ELF-1 (cell line): ENCODE data around the gene CAV1.

Experiments used
- DNase-seq: peaks from one replicate; pipeline ENCODE4 v3.0.0-alpha.2; 2016; ENCODE audit warnings: low read depth, low spot score

CAV1 gene

DNA sequence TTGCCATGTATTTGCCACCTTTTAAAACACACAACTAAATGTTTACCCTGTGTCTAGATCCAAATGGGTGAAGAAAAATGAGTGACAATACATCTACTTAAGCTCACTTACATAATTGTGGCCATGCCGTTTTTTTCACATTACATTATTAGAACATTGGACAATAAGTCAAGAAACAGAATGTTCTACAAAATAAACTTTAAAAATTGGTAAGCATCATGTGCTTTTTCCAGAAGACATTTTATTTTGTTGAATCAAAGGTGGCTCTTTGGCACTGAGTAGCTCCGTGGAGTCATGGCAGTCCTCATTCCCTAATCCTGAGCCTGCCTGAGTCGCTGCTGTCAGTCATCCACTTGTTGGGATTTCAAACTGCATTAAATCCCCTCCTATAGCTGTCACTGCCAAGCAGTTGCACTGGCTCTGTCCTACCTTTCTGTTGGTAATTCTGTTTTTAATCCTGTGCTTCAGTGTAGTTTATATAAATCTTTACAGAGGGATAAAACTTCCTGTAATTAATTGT lies 32.3 kb downstream of the CAV1 start:
- DNase-seq = no peak

DNA sequence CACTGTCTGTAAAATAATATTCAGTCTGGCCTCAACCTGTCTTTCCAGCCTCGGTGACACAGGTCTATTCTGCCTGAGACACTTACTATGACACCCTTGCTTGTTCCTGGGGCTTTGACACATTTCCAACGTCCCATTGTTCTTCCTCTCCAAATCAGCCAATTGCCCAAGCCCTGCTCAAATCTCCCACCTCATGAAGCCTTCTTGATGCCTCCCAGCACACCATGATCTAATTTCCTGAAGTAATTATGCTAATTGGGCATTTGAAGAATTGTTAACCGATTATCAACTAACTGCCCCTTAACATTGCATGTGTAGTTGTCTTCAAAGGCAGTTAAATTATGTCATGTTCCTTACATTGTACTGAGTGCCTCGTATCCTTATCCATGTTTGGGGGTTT lies 33.1 kb downstream of the CAV1 start:
- DNase-seq = no peak

DNA sequence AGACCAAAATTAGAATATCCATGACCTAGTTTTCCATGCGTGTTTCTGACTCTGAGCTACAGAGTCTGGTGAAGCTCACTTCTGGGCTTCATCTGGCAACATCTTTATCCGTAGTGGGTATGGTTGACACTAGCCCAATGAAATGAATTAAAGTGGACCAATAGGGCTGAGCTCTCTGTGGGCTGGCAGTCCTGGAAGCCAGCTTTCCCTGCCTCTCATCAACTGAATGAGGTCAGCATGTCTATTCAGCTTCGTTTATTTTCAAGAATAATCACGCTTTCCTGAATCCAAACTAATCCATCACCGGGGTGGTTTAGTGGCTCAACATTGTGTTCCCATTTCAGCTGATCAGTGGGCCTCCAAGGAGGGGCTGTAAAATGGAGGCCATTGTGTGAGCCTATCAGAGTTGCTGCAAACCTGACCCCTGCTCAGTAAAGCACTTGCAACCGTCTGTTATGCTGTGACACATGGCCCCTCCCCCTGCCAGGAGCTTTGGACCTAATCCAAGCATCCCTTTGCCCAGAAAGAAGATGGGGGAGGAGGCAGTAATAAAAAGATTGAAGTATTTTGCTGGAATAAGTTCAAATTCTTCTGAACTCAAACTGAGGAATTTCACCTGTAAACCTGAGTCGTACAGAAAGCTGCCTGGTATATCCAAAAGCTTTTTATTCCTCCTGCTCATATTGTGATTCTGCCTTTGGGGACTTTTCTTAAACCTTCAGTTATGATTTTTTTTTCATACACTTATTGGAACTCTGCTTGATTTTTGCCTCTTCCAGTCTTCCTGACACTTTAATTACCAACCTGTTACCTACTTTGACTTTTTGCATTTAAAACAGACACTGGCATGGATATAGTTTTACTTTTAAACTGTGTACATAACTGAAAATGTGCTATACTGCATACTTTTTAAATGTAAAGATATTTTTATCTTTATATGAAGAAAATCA lies 35.5 kb downstream of the CAV1 start:
- no peak for DNase-seq

DNA sequence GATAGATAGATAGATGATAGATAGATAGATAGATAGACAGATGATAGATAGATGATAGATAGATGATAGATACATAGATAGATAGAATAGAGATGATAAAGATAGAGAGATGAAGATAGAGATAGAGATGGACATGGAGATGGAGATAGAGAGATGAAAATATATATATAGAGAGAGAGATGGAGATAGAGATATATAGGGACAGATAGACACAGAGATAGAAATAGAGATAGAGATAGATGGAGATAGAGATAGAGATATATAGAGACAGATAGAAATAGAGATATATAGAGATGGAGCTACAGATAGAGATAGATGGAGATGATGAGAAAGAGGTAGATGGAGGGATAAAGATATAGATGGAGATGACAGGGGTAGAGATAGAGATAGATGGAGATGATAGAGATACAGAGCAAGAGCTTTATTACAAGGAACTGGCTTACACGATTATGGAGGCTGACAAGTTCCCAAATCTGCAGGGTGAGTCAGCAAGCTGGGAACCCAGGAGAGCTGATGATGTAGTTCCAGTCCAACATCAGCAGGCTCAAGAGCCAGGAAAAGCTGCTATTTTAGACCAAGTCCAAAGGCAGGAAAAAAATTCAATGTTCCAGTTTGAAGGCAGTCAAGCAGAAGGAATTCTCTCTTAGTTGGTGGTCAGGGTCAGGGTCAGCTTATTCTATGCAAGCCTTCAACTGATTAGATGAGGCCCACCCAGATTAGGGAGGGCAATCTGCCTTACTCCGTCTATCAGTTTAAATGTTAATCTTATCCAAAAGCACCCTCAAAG lies 37.1 kb downstream of the CAV1 start:
- no peak for DNase-seq

DNA sequence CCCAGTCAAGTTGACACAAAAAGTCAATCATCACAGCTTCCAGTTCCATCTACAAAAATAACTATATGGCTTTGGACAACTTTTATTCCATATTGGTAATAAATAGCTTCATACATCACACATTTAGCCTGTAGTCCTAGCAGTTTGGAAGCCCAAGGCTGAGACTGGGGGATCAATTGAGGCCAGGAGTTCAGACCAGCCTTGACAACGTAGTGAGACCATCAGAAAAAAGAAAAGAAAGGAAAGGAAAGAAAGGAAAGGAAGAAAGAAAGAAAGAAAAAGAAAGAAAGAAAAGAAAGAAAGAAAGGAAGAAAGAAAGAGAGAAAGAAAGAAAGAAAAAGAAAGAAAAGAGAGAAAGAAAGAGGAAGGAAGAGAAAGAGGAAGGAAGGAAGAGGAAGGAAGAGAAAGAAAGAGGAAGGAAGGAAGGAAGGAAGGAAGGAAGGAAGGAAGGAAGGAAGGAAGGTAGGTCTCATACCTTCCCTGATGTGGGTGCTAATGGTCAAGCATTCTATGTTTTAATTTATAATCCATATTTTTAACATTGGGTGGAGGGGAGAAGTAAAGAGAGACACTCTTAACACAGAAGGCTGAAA lies 37.8 kb downstream of the CAV1 start:
- no peak for DNase-seq

DNA sequence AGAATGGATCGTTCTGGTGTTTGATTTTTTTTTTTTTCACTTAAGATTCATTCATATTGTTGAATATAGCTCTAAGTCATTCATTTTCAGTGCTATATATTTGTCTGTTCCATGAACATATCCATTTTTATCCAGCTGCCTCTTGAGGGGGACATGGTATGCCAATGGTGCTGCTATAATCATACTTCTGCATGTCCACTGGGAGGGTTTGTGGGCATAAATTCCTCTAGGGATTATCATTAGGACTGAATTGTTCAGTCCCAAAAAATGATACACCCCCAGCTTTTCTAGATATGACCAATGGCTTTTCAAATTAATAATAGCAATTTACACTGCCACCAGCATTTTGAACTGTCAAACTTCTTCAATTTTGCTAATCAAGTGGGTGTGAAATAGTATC lies 41.1 kb downstream of the CAV1 start:
- no peak for DNase-seq

DNA sequence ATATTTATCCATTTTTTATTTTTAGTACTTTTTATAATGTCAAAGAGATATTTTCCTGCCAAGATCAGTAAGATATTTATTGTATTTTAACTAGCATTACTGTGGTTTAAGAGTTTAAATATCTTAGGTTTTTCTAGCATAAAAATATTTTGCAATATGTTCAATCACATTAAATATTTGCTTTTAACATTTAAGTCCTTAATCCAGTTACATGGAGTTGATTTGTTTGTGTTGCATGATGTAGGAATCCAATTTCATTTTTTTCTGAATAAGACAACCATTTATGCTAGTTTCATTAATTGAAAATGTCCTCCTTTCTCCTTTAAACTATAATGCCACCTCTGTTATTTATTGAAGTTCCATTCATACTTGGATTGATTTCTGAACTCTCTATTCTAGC lies 41.8 kb downstream of the CAV1 start:
- no peak for DNase-seq

DNA sequence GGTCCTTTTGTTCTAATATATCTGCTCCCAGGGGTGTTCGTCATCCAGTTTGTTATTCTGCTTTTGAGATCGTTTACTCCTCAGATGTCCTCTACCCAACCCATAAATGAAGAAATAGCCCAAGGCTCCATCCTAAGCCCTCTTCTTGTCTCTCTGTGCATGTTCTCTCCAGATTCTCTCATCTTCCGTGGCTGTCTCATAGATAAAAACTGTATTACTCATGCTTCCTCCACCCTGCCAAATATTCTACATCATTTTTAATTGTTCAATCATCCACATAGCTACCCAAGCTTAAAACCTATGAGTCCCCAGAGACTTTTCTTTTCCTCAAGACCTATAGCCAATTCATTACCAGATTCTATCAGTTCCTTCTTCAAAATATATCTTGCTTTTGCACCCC lies 44.9 kb downstream of the CAV1 start:
- no peak for DNase-seq

DNA sequence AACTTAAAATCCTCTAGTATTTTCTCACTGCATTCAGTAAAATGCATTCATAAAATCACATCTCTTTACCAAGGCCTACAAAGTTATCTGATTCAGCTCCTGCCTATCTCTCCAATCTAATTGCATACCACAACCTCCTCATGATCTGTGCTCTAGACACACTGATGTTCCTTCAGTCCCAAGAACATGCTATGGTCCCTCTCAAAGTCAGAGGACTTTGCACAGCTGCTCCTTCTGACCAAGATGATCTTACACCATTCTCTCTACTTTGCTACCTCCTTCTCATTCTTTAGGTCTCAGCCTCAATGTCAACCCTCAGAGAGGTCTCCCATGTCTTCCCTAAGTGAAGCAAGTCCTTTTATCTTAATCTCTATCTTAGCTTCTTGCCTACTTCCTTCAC lies 45.5 kb downstream of the CAV1 start:
- no peak for DNase-seq

DNA sequence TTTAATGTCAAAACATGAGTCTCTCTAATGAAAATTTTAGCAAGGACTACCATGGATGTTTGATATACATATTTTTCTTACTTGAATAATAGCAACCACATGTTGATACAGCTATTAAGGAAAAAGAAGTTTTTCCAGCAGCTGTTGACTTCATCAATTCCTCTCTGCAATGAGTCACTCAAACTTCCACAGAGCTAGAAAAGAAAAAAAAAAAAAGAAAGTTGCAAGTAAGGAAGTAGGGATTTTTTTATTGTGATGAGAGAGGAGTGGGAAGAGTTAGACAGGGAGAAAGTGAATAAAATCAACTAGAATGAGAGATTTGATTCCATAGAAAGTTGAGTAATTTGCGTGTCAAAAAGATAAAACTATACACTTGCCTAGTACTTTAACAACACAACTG lies 46.2 kb downstream of the CAV1 start:
- DNase-seq = no peak

DNA sequence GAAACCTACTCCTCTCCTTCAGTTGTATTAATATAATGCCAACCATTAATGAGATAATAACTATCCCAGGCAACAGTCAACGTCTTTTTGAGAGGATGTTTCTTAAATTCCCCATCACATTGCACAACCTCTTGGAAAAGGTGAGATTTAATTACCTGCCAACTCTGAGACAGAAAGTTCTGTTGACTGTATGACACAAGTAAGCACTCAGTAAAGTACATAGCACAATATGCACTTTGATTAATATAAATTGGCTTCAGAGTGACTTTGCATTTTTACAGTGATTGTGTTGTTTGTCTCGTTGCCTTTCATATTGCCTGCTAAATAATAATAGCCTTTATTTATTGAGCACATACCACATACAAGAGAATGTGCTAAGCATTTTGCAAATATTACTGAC lies 46.7 kb downstream of the CAV1 start:
- no peak for DNase-seq

DNA sequence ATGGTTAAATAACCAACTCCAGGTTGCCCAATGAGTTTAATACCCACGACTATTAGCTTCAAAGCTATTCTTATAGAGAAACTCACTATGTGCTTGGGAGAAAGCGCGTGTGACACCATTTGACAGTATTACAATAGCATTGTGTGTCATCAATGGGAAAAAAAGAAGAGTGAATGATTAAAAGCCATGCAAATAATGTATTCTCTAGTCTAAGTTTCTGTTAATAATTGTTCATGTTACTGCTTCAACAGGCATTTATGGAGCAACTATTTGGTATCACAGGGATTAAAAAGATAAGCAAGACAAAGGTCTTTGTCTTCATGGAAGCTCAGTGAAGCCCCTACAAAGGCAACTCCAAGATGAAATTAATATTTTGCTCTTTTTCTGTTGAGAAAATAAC lies 47.2 kb downstream of the CAV1 start:
- DNase-seq = no peak

DNA sequence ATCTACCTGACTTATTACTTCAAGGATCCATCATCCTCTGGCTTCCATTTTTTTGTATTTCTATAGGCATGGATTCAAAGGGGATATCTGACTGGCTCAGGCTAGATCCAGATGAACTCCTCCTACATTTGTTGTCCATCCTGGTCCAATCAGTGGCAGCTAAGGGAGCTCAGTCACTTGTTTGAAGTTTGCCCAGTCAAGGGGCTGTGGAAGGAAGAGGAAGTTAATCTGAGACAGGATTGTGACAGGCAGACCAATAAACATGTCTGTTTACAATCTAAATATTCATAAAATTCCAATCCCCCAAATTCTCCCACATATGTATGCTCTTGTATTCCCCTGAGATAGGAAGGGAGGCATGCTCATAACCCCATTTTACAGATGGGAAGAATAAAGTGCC lies 48.7 kb downstream of the CAV1 start:
- DNase-seq = no peak

DNA sequence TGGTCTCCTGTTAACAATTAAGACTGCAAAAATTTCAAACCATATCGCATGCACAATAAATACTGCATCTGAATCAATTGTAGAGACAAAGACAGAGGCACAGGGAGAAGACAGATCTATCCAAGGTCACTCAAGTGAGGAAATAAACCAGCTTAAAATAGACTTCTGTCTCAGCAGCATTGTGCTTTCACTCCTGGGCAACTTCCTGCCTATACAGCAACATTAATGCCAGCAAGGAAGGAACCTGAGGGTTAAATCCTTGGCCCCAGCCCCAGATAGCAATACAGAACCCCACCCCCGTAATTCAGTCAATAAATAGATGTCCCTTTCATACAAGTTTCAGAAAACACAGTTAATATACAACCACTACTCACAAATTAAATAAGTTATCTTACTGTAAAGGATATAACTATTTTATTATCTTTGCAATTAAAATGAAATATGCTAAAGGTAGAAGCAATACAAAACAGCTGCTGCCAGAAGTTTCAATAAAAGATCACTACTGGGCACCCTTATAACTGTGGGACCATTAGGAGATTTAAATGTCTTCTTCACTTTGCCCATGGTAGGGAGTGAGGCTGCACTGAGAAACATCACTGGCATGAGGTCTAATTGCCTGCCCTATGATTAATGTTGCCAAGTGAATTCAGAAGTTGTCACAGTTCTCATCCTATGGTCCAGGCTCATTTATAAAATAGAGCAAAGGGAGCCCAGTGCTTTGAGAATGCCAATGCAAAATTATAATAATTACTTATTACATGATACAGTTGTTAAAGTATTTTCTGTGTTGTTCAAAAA lies 49.4 kb downstream of the CAV1 start:
- no peak for DNase-seq

DNA sequence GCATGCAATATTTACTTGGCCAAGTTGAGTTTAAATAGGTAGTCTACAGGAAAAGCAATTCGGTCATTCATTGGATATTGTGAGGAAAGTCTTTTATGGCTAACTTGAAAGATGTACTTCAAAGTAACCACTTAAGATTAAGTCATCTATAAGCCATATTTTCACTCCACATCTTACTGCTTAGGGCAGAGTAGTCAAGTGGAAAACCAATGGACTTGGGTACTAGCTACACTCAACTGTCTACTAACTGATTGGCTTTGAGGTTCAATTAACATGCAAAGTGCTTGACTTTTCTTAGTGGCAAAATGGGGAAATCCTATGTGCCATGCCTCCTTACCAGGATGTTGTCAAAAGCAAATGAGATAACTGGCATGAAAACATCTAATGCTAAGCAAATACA lies 51.0 kb downstream of the CAV1 start:
- no peak for DNase-seq

DNA sequence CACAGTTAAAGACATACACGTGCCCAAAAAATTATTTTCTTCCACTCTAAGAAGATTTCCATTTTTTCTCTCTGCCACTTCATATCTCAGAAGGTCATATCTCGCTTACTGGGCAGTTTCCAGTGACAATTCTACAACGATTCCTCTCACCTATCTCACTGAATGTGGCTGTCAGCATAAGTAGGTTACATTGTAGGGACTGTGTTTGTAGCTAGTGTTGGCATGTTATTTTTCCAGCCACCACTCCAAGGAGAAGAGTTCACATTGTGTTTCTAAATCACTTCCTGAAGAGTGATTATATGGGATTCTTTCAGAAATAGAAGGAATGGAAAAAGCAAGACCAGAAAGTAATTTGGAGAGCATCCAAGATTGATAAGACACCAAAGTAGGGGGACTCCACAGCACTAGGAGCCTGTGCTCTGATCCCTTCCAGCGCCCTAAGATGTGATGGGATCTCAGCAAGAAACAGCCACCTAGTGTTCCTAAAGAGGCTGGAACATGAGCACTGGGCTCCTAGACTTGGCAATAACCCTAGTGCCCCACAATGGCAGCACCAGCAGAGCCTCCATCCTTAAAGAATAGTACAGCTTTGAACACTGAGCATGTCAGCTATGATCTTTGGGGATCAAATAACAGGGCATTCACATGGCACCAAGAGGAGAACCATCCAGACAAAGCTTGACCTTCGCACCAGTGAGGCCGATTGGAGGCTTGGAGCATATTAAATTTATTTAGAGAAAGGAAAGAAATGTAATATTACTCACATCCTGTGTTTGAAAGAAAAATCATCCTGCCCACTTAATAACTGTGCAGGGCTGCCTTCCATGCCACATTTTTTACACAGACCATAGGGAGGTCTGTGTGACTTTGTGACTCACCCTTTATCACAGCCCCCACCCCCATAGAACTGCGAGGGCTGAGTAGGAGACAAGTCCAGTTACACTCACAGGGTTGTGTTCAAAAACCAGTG lies 51.8 kb downstream of the CAV1 start:
- DNase-seq = no peak

DNA sequence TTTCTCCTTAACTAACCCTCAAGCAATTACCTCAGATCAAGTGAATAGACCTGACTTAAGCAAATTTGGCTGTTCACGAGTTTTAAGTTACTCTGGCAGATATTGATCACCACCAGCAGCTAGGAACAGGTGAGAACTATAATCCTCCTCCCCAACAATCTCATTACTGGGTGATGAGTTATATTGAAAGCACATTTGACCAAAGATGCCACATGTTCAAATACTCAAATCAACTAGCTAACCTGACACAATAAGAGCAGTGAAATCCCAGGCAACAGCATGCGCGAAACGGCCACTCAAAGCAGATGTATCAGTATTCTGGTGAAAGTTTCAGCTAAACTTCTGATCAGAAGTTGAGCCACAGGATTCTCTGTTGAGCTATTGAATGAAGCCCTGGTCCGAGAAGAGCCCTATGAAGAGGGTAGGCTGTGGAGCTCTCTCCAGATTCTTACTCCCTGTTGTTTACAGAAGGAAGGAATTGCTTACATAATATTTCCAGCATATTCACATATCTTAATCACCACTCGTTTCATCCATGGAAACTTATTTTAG lies 52.6 kb downstream of the CAV1 start:
- no peak for DNase-seq

DNA sequence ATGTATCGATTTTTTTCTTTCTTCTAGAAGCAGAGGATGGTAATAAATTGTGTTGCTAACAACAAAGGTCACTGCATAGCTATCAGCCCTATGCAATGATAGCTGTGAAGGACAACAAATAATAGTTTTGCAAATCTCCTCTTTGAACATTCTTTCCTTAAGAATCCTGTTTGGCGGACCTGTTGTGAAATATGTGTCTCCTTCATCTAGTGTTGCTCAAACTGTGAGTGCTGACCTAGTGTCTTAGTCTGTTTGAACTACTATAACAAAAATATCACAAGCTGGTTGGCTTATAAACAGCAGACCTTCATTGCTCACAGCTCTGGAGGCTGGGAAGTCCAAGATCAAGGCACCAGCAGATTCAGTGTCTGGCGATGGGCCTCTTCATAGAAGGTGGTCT lies 53.7 kb downstream of the CAV1 start:
- no peak for DNase-seq

DNA sequence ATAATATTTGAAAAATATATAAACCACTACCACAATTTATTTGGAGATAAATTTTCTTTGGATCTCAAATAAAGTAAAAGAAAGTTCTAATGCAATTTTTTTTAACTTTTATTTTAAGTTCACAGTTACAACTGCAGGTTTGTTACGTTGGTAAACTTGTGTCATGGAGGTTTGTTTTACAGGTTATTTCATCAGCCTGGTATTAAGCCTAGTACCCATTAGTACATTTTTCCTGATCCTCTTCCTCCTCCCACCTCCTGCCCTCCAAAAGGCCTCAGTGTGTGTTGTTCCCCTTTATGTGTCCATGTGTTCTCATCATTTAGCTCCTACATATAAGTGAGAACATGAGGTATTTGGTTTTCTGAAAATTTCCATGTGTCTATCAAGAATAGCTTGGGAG lies 54.5 kb downstream of the CAV1 start:
- no peak for DNase-seq

DNA sequence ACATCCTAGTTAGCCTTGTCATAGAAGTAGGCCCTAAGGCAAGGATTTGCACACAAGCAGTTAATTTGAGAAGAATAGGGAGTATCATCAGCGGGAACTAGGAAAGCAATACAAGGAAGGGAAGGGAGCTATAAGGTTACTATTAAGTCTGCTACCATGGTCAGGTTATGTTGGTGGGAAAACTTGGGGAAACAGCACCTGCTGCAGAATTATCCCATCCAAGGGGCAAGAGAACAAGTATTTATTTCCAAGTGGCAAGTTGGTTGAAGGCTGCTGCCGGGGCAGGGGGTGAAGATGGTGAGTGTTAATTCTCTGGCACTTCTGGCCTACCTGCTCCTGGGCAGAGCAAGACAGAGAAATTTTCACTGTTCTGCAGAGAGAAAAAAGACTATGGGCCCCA lies 55.0 kb downstream of the CAV1 start:
- no peak for DNase-seq
